Fibroblast of mammary gland (primary cell): Measurements from ENCODE around the gene LILRB3.
"Not testable (repeated sequence)": the region's sequence is repeated elsewhere in the genome, so short reads cannot be mapped to it uniquely, and the experiment has no call there.

Source experiments
- DNase-seq: peaks from one replicate; pipeline ENCODE4 v3.0.0-alpha.2; 2010; ENCODE audit warnings: low read depth
- H3K4me3 ChIP-seq: 2 replicates; pipeline ENCODE4 v1.5.1; 2011; ENCODE audit warnings: low read depth, mild to moderate bottlenecking, low read length, moderate library complexity; ENCODE audit not compliant: control insufficient read depth
- TF ChIP-seq, protein P1 (sequence below): conservative IDR thresholded peaks from 2 replicates; pipeline ENCODE4 v1.5.1; 2011; ENCODE audit warnings: low read depth, low read length, inconsistent platforms; ENCODE audit not compliant: control insufficient read depth, insufficient read depth

LILRB3 gene

DNA sequence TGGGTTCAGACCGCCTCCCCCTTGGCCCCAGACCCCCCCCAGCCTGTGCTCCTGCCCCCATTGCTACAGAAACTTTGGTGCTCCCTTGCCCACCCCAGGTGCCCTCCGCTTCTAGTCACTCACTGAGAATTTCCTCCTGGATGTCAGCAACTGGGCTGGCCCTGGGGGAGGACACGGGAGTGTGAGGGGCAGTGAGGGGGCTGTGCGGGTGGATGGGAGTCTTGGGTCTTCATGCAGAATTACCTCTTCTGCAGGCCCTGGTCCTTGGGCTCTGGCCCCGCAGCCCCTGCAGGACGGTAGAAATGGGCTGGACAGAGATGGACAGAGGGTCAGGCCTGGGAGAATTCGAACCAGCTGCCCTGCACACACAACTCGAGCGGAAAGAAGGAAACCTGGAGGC, 29.4 kb upstream of the LILRB3 start:
- DNase-seq, result no peak
- TF ChIP-seq, protein P1, sequence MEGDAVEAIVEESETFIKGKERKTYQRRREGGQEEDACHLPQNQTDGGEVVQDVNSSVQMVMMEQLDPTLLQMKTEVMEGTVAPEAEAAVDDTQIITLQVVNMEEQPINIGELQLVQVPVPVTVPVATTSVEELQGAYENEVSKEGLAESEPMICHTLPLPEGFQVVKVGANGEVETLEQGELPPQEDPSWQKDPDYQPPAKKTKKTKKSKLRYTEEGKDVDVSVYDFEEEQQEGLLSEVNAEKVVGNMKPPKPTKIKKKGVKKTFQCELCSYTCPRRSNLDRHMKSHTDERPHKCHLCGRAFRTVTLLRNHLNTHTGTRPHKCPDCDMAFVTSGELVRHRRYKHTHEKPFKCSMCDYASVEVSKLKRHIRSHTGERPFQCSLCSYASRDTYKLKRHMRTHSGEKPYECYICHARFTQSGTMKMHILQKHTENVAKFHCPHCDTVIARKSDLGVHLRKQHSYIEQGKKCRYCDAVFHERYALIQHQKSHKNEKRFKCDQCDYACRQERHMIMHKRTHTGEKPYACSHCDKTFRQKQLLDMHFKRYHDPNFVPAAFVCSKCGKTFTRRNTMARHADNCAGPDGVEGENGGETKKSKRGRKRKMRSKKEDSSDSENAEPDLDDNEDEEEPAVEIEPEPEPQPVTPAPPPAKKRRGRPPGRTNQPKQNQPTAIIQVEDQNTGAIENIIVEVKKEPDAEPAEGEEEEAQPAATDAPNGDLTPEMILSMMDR, result no peak
- H3K4me3 ChIP-seq, result no peak overlapping the region

DNA sequence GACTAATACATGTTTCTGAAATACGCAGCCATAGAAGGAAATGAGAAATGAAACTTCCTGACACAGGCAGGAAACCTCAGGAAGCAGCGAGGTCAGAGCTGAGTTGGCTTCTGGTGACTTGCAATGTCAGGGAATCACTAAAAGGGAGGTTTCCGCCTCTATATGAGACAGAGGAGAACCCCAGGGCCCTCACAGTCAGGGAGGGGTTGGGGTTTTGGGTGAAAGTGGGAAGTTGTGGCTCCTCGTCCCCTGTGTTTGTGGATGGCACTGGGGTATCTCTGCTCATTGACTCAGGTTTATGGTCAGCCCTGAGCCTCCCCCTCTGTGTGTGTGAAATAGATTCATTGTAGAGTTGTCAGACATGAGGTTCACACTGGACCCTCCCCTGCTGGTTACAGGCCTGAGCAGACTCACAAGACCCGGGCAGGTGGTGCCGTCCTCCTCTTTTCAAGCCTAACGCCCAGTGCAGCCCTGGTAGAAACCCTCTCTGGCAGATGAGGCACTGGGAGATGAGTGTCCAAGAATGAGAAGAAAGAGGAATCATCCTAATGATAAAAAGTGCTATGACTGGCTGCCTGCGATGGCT, 25.3 kb upstream of the LILRB3 start:
- DNase-seq, result peak; percentile 33
- TF ChIP-seq, protein P1, result no peak
- H3K4me3 ChIP-seq, result no peak overlapping the region

DNA sequence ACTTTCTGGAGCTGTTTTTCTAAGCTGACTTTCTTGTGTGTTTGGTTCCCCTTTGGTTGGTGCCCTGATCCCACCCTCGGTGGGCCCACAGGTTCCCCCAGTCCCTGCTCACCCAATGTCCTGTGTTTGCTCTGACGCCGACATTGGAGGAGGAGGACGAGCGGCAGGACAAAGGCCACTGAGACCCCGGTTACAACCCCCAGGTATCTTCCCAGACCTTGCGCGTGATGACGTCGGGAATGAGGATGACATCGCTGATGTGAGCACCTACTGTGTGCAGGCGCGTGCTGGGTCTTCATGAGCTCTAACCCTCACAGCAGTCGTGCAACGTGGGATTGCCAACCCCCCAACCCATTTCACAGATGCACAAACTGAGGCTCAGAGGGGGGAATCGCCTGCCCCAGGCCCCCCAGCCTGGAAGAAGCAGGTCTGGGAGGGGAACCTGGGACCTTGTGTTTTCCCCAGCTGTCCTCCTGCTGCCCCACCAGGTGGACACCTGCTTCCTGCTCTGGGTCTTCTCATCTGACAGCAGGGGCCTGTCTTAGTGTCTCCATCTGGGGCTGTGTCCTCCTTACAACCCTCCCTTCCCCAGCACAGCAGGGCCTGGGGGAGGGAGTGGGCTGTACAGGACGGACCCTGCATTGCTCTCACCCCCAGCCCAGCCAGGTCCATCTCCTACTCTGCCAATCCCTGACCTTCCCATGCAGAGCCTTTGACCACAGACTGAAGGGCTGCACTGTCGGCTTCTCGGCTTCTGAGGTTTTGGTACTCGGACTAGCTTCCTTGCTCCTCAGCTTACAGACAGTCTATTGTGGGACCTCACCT, 24.5 kb upstream of the LILRB3 start:
- TF ChIP-seq, protein P1, result no peak
- no peak for DNase-seq
- H3K4me3 ChIP-seq, result no peak overlapping the region

DNA sequence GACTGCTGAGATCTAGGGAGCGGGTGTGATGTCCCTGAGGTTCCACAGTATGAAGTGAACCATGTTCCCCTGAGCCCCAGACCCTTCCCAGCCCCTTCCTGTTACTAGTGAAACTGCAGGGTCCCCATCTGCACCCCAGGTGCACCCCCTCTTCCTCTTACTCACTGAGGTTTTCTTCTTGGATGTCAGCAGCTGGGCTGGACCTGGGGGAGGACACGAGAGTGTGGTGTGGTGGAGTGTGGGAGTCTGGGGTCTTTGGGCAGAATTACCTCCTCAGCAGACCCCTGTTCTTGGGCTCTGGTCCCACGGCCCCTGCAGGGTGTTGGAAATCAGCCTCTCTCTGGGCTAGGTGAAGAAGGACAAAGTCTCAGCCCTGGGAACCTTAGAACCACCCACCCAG, 23.1 kb upstream of the LILRB3 start:
- no peak for DNase-seq
- H3K4me3 ChIP-seq, result no peak overlapping the region
- TF ChIP-seq, protein P1, result no peak

DNA sequence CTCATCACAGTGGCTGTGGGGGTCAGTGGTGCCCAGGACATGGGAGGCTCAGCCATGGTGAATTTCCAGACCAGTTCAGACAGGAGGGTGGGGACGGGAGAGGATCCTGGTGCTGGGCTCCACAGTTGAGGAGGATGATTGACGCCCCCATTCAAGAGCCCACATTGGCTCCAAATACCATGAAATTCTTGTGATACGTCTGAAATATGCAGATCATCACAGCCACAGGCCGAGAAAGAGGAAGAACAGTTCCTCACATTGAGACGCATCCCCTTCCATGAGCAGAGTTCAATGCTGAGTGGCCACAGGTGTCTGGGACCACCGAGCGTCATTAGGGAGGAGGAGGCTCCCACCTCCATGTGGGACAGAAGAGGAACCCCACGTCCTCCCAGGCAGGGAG, 21.0 kb upstream of the LILRB3 start:
- DNase-seq, H3K4me3 ChIP-seq: not testable (repeated sequence)

DNA sequence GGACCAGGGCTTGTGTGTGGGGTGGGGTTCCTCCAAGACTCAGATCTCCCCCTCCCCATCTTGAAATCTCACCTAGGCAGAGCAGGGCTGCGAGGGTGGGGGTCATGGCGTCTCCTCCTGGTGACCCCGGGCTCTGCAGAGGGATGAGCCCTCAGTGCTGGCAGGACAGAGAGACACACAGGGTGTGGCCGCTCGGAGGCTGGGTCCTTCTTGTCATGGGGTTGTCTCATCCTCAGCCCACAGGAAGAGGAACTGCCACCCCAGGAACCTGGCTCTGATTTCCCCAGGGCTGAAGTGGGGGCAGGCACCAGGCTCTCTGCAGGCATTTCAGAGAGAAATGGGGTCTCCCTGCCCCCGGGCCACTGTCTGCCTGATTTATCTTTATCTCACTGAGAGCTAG, 19.8 kb upstream of the LILRB3 start, which contains the start of gene LILRA6:
TSS of gene LILRA6 (minus strand) at position 145 of the 400 bp plus-strand sequence.
- not testable (repeated sequence) for DNase-seq, H3K4me3 ChIP-seq

DNA sequence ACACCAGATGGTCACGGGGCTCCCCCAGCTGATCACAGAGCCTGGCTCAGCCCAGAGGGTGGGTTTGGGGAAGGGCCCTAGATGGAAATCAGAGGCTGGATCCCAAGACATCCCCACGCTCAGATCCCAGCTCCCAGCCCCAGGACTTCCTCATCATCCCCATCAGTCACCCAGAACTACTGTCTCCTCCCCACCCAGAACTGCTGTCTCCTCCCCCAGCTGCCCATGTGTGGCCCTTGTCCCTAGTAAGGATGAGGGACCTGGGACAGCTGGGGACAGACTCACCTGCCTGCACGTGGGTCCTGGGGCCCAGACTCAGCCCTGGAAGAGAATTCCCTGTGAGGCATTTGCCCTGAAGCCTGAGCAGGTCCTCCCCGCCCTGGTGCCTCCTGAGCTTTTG, 19.4 kb upstream of the LILRB3 start:
- not testable (repeated sequence) for DNase-seq, H3K4me3 ChIP-seq

DNA sequence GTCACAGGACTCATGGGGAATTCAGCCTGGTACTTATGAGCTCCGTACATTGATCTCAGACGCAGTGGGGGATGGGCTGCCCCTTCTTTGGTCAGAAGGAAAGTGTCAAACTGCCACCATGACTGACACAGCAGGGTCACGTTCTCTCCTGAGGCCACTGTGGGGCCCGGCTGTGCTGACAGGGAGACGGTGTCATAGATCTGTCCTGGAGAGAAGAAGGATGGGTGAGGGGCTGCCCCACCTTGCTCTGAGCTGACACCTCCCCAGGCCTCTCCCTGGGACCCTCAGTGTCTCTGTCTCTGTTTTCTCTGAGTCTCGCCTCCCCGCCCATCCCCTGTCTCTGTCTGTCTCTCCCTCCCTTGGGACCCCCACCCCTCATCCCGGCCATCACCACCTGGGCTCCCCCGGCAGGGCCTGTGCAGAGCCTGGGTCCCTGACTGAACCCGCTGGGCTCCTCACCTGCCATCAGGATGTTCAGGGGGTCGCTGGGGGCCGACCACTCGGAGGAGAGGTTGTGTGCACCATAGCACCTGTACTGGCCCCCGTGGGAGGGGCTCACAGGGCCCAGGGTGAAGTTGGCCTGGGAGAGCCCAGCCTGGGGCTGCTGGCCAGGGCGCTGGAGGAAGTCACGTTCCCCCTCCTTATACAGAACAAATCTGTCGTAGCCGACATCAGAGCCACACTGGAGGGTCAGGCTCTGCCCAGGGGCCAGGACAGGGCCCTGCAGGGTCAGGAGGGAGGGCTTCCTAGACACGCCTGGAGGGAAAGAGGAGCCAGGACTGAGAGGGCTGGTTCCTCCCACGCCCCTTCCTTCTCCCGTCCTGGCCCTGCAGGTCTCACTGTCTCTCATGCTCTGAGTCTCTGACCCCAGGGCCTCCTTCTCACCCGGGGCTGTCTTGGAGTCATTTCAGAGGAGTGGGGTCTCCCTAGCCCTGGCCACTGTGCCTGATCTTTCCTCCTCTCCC, 17.8 kb upstream of the LILRB3 start:
- H3K4me3 ChIP-seq, DNase-seq: not testable (repeated sequence)

DNA sequence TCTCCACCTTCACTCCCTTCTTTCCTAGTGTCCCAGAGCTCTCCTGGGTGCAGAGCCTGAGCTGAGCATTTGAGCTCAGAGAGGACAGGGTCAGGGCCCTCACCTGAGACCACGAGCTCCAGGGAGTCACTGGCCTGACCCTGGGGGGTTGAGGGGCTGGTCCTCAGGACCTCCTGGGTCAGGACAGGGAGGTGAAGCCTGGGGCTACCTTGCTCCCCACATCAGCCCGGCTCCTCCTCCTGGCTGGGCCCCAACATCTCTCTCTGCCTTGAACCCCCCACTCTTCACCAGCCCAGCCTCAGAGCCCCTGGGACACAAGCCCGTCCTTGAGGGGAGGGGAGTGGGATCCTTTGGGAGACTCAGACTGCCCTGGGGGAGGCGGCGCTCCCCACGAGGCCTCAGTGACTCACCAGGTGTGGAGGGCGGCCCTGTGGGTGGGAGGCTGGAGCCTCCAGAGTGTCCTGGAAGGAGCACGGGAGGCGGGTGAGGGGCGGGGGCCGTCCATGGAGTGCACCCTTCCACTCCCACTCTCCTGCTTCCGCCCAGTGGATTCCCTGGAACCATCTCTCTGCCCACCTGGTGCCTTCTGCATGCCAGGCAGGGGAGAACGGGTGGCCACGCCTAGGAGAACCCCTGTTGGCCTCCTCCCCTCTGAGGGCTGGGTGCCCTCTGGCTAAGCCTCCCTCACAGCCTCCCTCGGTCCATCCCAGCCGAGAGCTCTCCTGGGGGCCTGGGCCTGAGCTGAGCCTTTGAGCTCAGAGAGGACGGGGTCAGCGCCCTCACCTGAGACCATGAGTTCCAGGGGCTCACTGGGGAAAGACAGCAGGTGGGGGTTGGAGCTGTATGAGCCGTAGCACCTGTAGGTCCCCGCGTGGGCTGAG, 16.9 kb upstream of the LILRB3 start:
- DNase-seq, H3K4me3 ChIP-seq: not testable (repeated sequence)
